K562 (cell line): ENCODE measurements around the gene COMP. TPM values are rescaled to one million over a fixed set of nuclear protein-coding genes. Genes with fewer than 3 reads are reported as not detected.
A peak's percentile ranks its signal among the peaks of the same experiment; 100 is the strongest.

Source experiments
- ATAC-seq: fragments of 200-7000 bp; cut with Tn5 transposase; 3 replicates; pipeline ENCODE4 v1.9.1; 2020; ENCODE audit warnings: moderate library complexity
- BruUV-seq: library from RNA; stranded (reverse); fragments of 400-500 nt; replicated peaks from 2 replicates; lab custom pipeline; 2021; lab: Mats Ljungman, UMichigan
- CTCF ChIA-PET: fragments of 300-600 bp; formaldehyde crosslinking; extraction: SDS; loops from one replicate; lab custom pipeline; 2021; ENCODE audit warnings: low intra/inter-chr PET ratio; lab: Yijun Ruan, JAX
- POLR2A ChIA-PET: fragments of 300-600, 350-650 bp; sonication (Branson Sonifier 250); formaldehyde crosslinking; extraction: SDS; loops from one replicate; lab custom pipeline; 2021; ENCODE audit warnings: antibody characterized with exemption, inconsistent platforms; lab: Yijun Ruan, JAX
- DNase-seq, 4 experiments: peaks; one replicate each; pipeline versions ENCODE4 v3.0.0 to v3.0.0-alpha.2; 2011 to 2018; ENCODE audit warnings: low spot score in 3 of 4, mixed read lengths in 3 of 4; ENCODE audit errors: extremely low read depth in 1 of 4
- FAIRE-seq: peaks from 2 replicates; lab custom pipeline; 2011; peaks lifted over from hg19 to GRCh38; lab: Jason Lieb, UNC
- H2AFZ ChIP-seq: 2 replicates; pipeline ENCODE4 v1.6.0; 2011; ENCODE audit warnings: low read depth, low read length, control low read depth, inconsistent platforms
- H3K27ac ChIP-seq: fragments of 200-600 bp; 3 replicates; pipeline ENCODE4 v1.8.0; 2011; ENCODE audit warnings: low read depth, mild to moderate bottlenecking, control low read depth, inconsistent platforms, low read length, moderate library complexity, mixed read lengths; ENCODE audit errors: extremely low read depth
- H3K27me3 ChIP-seq, 2 experiments: fragments of 300-600 bp in 1 of 2; 2 replicates in 1 of 2; 3 replicates in 1 of 2; pipeline versions ENCODE4 v1.6.0 to v1.8.0; 2011; ENCODE audit warnings: inconsistent platforms in 2 of 2, low read length in 2 of 2, mild to moderate bottlenecking in 1 of 2, mixed read lengths in 1 of 2, moderate library complexity in 1 of 2; ENCODE audit not compliant: control insufficient read depth in 2 of 2, insufficient read depth in 2 of 2
- H3K36me3 ChIP-seq: fragments of 300-600 bp; 3 replicates; pipeline ENCODE4 v1.8.0; 2011; ENCODE audit warnings: mild to moderate bottlenecking, low read length, inconsistent platforms; ENCODE audit not compliant: control insufficient read depth, insufficient read depth
- H3K4me1 ChIP-seq, 2 experiments: fragments of 200-600 bp in 1 of 2; replicated peaks in 1 of 2; 2 replicates in 1 of 2; 3 replicates in 1 of 2; pipeline versions ENCODE4 v1.5.1 to v1.8.0; 2011; ENCODE audit warnings: inconsistent platforms in 2 of 2, low read length in 2 of 2, mild to moderate bottlenecking in 1 of 2, mixed read lengths in 1 of 2, moderate library complexity in 1 of 2; ENCODE audit not compliant: control insufficient read depth in 2 of 2, insufficient read depth in 2 of 2
- H3K4me2 ChIP-seq: 2 replicates; pipeline ENCODE4 v1.6.1; 2011; ENCODE audit warnings: low read length, control low read depth, inconsistent platforms, mixed read lengths; ENCODE audit not compliant: insufficient read depth
- H3K4me3 ChIP-seq: fragments of 200-600 bp; sonication (generic), shearing (Covaris generic); 2 replicates; pipeline ENCODE4 v1.5.1; 2016; ENCODE audit warnings: control low read depth, inconsistent platforms
- H3K79me2 ChIP-seq: fragments of 200-600 bp; 3 replicates; pipeline ENCODE4 v1.8.0; 2011; ENCODE audit warnings: low read length, inconsistent platforms; ENCODE audit not compliant: control insufficient read depth, insufficient read depth
- H3K9ac ChIP-seq, 2 experiments: 2 replicates each; pipeline versions ENCODE4 v1.6.0 to v1.6.1; 2011; ENCODE audit warnings: low read depth in 2 of 2, low read length in 2 of 2, control low read depth in 1 of 2, inconsistent platforms in 1 of 2, mild to moderate bottlenecking in 1 of 2, mixed read lengths in 1 of 2; ENCODE audit not compliant: insufficient read depth in 1 of 2
- H3K9me1 ChIP-seq: one replicate; pipeline ENCODE4 v1.6.0; 2011; ENCODE audit warnings: inconsistent platforms, mild to moderate bottlenecking, low read length, moderate library complexity; ENCODE audit not compliant: control insufficient read depth, insufficient read depth
- H3K9me3 ChIP-seq: replicated peaks from 2 replicates; pipeline ENCODE4 v1.5.1; 2011; ENCODE audit warnings: low read depth, low read length, inconsistent platforms; ENCODE audit not compliant: control insufficient read depth, insufficient read depth
- H4K20me1 ChIP-seq: replicated peaks from 2 replicates; pipeline ENCODE4 v1.6.1; 2011; ENCODE audit warnings: low read length, inconsistent platforms, mixed read lengths; ENCODE audit not compliant: control insufficient read depth, insufficient read depth
- BCOR ChIP-seq: fragments of 450-650 bp; IDR thresholded peaks from 2 replicates; pipeline ENCODE4 v1.6.1; 2016
- CEBPG ChIP-seq, 3 experiments: fragments of 200-800 bp in 1 of 3; sonication (Bioruptor generic) in 1 of 3; sonication (generic) in 1 of 3; formaldehyde crosslinking in 1 of 3; IDR thresholded peaks in 2 of 3; conservative IDR thresholded peaks in 1 of 3; 2 replicates each; pipeline versions ENCODE4 v1.6.1 to v1.8.0; 2016 to 2022; ENCODE audit warnings: missing compliant biosample characterization in 2 of 3, missing genetic modification characterization in 2 of 3, mild to moderate bottlenecking in 1 of 3, missing genetic modification reagents in 1 of 3
- ELF2 ChIP-seq: fragments of 250-450 bp; sonication (Bioruptor Pico); IDR thresholded peaks from 2 replicates; pipeline ENCODE4 v1.5.0; 2021; ENCODE audit warnings: mild to moderate bottlenecking
- HDAC2 ChIP-seq: fragments of 450-650 bp; IDR thresholded peaks from 2 replicates; pipeline ENCODE4 v1.6.1; 2016; ENCODE audit warnings: mild to moderate bottlenecking
- KLF6 ChIP-seq: fragments of 250-450 bp; sonication (Bioruptor Pico); IDR thresholded peaks from 2 replicates; pipeline ENCODE4 v1.4.0; 2020; ENCODE audit warnings: mild to moderate bottlenecking, moderate library complexity, borderline replicate concordance
- SMARCA5 ChIP-seq: fragments of 450-650 bp; IDR thresholded peaks from 2 replicates; pipeline ENCODE4 v1.6.1; 2016
- TSC22D4 ChIP-seq: fragments of 450-650 bp; IDR thresholded peaks from 2 replicates; pipeline ENCODE4 v1.6.1; 2016; ENCODE audit warnings: missing genetic modification characterization, missing biosample characterization, control low read depth
- ZZZ3 ChIP-seq: fragments of 450-650 bp; IDR thresholded peaks from 2 replicates; pipeline ENCODE4 v1.6.1; 2016; ENCODE audit warnings: antibody characterized with exemption, mild to moderate bottlenecking, moderate library complexity
- WGBS: fragments of 100-300 bp; shearing (Covaris generic); methylation state at CpG from one replicate; pipeline ENCODE4 v1.1.6; 2016; ENCODE audit warnings: low coverage, mixed read lengths; ENCODE audit not compliant: insufficient coverage; ENCODE audit errors: missing lambda C conversion rate; 5-methylcytosine and 5-hydroxymethylcytosine counted together
- in situ Hi-C: fragments of 300-500 bp; cut with MboI; formaldehyde crosslinking; loops from 4 replicates; pipeline ENCODE4 v1.15.0; 2018; ENCODE audit warnings: inconsistent platforms, mixed read lengths
- intact Hi-C: fragments of 100-400 bp; cut with micrococcal nuclease; formaldehyde crosslinking; loops from 2 replicates; pipeline ENCODE4 v1.14.2; 2022
- polyA plus RNA-seq, 8 experiments: library from polyadenylated mRNA; depleted of rRNA in 4 of 8; stranded (reverse) in 5 of 8; unstranded in 3 of 8; fragments of >200 nt; fragmentation: Nextera tagmentation in 2 of 8; fragmentation: Illumina TruSeq in 1 of 8; extraction: Ambion mirVana in 2 of 8; extraction: Trizol in 1 of 8; gene quantifications; 2 replicates each; pipeline versions ENCODE4 v1.2.1 to v1.2.3, GENCODE V29; 2011 to 2014; ENCODE audit warnings: inconsistent platforms in 1 of 8, missing spikeins in 1 of 8
- total RNA-seq, 7 experiments: library from RNA; depleted of rRNA in 6 of 7; stranded (reverse); fragments of >200 nt in 6 of 7; fragmentation: Illumina TruSeq in 2 of 7; extraction: Trizol in 2 of 7; gene quantifications; 2 replicates each; pipeline versions ENCODE4 v1.2.1 to v1.2.3, GENCODE V29; 2011 to 2021; ENCODE audit warnings: low replicate concordance in 1 of 7
- TF ChIP-seq, protein P1 (sequence below), 2 experiments: IDR thresholded peaks in 1 of 2; conservative IDR thresholded peaks in 1 of 2; 2 replicates each; pipeline ENCODE4 v1.6.1; 2016; ENCODE audit warnings: low read depth in 2 of 2, mild to moderate bottlenecking in 1 of 2, missing compliant biosample characterization in 1 of 2, missing genetic modification characterization in 1 of 2, moderate library complexity in 1 of 2

COMP gene
- total and polyA plus RNA-seq, 9 of the 15 experiments (the other 6 are each of a cell fraction or from before 2014, with no cell fraction given) = 0.07 TPM; not detected in 8

DNA sequence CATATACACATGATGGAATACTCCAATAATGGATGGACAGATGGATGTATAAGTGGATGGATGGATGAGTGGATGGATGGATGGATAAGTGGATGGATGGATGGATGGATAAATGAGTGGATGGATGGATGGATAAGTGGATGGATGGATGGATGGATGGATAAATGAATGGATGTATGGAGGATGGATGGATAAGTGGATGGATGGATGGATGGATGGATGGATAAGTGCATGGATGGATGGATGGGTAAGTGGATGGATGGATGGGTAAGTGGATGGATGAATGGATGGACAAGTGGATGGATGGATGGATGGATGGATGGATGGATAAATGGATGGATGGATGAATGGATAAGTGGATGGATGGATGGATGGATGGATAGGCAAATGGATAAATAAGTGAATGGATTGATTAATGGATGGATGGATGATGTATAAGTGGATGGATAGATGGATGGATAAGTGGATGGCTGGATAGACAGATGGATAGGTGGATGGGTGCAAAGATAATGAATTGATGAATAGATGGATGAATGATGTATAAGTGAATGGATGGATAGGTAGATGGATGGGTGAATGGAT is 8.4 kb upstream of the COMP start:
- CTCF ChIA-PET = no interaction called here

DNA sequence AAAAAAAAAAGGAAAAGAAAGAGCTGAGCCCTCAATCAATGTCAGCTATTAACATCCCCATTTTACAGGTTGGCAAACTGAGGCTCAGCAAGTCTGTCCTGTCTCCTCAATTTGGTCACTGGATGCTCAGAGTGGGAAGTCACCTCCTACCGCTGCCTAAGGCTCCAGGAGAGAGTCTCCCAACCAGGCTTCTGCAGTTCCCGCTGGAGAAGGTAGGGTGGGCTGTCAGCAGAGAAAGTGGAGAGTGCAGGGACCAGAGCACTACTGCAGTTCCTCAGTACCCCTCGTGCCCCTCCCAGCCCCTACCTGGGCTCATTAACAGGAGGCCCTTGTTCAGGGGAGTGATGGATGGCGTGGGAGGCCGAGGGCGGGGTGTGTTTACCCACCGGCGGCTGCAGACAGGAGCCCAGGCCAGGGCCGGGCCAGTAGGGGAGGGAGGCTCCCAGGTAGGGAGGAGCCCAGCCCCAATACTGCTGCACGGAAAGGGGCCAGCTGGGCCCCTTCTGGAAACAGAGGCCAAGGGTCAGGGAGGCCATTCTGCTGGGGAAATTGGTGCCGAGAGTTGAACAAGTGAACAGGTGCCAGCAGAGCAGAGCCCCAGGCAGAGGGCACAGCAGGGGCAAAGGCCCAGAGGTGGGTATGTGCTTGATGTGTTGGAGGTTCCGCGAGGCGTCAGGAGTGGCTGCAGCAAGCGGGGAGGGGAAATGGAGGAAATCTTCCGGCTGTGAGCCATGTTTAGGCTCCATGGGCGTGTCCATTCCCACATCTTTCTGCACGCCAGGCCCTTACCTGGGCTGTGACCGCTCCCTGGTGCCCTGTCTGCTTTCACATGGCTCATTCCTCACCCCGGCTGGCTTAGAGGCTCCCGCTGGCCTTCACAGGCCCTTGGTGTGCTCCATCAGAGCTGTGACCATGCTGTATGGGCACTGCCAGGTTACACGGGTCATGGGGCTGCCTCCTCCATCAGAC is 7.6 kb upstream of the COMP start:
- H2AFZ ChIP-seq = no peak overlapping the region
- H3K27me3 ChIP-seq = peaks cover 6 to 34% of the 10 kb centered on the region in 2 experiments; a peak in 4 of 5 replicates
- in situ Hi-C loops (no loop called here), intact Hi-C loops (no loop called here)
- H3K9me3 ChIP-seq = peaks cover 3% of the 10 kb centered on the region; the same call in 1 of the 2 replicates
- FAIRE-seq (no peak), DNase-seq (peak in 1 of 4 experiments; percentile 43), ATAC-seq (peak; percentile 49)
- peaks cover 8% of the 10 kb centered on the region; the same call in 1 of the 2 replicates for H4K20me1 ChIP-seq
- H3K79me2 ChIP-seq = no peaks in the 10 kb centered on the region
- H3K4me3 ChIP-seq = no peak overlapping the region
- H3K36me3 ChIP-seq = no peaks in the 10 kb centered on the region
- 5% methylated on average over 21 of the region's 22 CpGs for WGBS
- peaks cover 0 to 18% of the 10 kb centered on the region in 2 experiments; a peak in 2 of 5 replicates for H3K4me1 ChIP-seq
- CTCF ChIA-PET = no interaction called here
- H3K27ac ChIP-seq = no peak overlapping the region
- no TSS peak for BruUV-seq
- H3K9ac ChIP-seq = peak overlapping the region in 1 of 2 experiments; percentile 58; a peak in 1 of 4 replicates
- POLR2A ChIA-PET = interaction anchor here (0.6 kb wide), 2 partner anchors 48 to 97 kb away, joined by 3 read pairs; no protein-coding TSS in a partner anchor
- no peak overlapping the region for H3K4me2 ChIP-seq
- H3K9me1 ChIP-seq = no peaks in the 10 kb centered on the region
- TF ChIP-seq, protein P1, sequence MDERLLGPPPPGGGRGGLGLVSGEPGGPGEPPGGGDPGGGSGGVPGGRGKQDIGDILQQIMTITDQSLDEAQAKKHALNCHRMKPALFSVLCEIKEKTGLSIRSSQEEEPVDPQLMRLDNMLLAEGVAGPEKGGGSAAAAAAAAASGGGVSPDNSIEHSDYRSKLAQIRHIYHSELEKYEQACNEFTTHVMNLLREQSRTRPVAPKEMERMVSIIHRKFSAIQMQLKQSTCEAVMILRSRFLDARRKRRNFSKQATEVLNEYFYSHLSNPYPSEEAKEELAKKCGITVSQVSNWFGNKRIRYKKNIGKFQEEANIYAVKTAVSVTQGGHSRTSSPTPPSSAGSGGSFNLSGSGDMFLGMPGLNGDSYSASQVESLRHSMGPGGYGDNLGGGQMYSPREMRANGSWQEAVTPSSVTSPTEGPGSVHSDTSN (CRISPR knock-in tag; IDR thresholded peaks at IDR 0.05; ENCODE audit: low read depth) = no peak
- TF ChIP-seq, protein P1 (tag; conservative IDR thresholded peaks at IDR 0.05; ENCODE audit: low read depth) = peak; percentile 56
- TF ChIP-seq BCOR = peak; percentile 91
- no peak for TF ChIP-seq KLF6 (CRISPR knock-in tag)
- TF ChIP-seq SMARCA5 = peak; percentile 67; the same call in 1 of the 2 replicates
- TF ChIP-seq HDAC2 = 0 out of 2 replicates have a peak, but pooled peaks have one; percentile 54
- TF ChIP-seq CEBPG (CRISPR knock-in tag; IDR thresholded peaks at IDR 0.05) = no peak
- TF ChIP-seq CEBPG (tag; conservative IDR thresholded peaks at IDR 0.05 in 1 of 2, IDR thresholded peaks at IDR 0.05 in 1 of 2) = no peak
- TF ChIP-seq ELF2 (CRISPR knock-in tag) = no peak

More for the DNA sequence above, 8.4 kb upstream of the COMP start:
- Histone ChIP-seq H3K4me1 (peaks cover 0 to 18% of the 10 kb centered on the region in 2 experiments; a peak in 2 of 5 replicates), H3K4me2 (no peak overlapping the region), H3K27ac (no peak overlapping the region), H3K9me3 (peaks cover 3% of the 10 kb centered on the region; the same call in 1 of the 2 replicates), H3K79me2 (no peaks in the 10 kb centered on the region), H3K9ac (no peak overlapping the region), H3K27me3 (peaks cover 6 to 35% of the 10 kb centered on the region in 2 experiments; a peak in 4 of 5 replicates), H2AFZ (no peak overlapping the region), H4K20me1 (0 out of 2 replicates have a peak, but pooled peaks cover 5% of the 10 kb centered on the region), H3K36me3 (no peaks in the 10 kb centered on the region)
- in situ Hi-C loops = no loop called here
- intact Hi-C loops = no loop called here
- ATAC-seq = no peak
- BruUV-seq = no TSS peak
- FAIRE-seq = no peak
- DNase-seq = no peak
- TF ChIP-seq ZZZ3 (no peak), TSC22D4 (tag) (0 out of 2 replicates have a peak, but pooled peaks have one; percentile 11)
- TF ChIP-seq, all 486 proteins: peak for 1
- POLR2A ChIA-PET = interaction anchor here (0.6 kb wide), 2 partner anchors 47 to 98 kb away, joined by 3 read pairs; no protein-coding TSS in a partner anchor
- no peaks in the 10 kb centered on the region for H3K9me1 ChIP-seq
- no peak overlapping the region for H3K4me3 ChIP-seq
